ENCODE data around the gene CLOCK. TPM values are rescaled to one million over a fixed set of nuclear protein-coding genes. Genes with fewer than 3 reads are reported as not detected.

The CLOCK gene
- total RNA-seq, 1 donor from 2014 or later: 26.6 TPM

DNA sequence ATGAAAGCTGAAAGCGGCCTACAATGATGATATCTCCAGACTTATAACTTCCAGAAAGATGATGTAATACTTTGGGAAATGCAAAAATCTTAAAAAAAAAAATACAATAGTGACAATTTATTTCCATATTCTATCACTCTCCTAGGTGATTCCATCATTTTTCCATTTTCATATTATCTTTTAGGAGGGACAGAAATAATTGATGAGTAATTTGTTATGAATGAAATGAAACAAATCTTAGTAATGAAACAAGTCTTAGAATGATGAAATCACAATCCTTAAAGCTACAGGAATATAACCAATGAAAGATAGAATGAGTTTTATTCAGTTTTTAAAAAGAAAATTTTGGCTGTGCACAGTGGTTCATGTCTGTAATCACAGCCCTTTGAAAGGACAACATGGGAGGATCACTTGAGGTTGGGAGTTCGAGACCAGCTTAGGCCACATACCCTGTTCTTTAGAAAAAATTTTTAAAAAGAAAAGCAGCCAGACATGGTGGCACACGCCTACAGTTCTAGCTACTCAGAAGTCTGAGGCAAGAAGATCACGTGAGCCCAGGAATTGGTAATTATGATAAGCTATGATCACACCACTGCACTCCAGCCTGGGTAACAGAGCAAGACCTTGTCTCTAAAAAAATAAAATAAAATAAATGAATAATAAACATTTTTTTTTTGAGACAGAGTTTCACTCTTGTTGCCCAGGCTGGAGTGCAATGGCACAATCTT is 21.7 kb downstream of the CLOCK start:
- no peak for DNase-seq
- no peak for ATAC-seq
- Histone ChIP-seq H3K27me3 (ENCODE audit: low read depth) (no peaks in the 10 kb centered on the region), H3K4me1 (no peaks in the 10 kb centered on the region), H3K36me3 (no peaks in the 10 kb centered on the region), H3K9me3 (no peaks in the 10 kb centered on the region), H3K4me3 (no peak overlapping the region), H3K27ac (no peak overlapping the region)
- intact Hi-C loops (cut with DNase I): no loop called here
- TF ChIP-seq, protein P1, sequence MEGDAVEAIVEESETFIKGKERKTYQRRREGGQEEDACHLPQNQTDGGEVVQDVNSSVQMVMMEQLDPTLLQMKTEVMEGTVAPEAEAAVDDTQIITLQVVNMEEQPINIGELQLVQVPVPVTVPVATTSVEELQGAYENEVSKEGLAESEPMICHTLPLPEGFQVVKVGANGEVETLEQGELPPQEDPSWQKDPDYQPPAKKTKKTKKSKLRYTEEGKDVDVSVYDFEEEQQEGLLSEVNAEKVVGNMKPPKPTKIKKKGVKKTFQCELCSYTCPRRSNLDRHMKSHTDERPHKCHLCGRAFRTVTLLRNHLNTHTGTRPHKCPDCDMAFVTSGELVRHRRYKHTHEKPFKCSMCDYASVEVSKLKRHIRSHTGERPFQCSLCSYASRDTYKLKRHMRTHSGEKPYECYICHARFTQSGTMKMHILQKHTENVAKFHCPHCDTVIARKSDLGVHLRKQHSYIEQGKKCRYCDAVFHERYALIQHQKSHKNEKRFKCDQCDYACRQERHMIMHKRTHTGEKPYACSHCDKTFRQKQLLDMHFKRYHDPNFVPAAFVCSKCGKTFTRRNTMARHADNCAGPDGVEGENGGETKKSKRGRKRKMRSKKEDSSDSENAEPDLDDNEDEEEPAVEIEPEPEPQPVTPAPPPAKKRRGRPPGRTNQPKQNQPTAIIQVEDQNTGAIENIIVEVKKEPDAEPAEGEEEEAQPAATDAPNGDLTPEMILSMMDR (IDR thresholded peaks at IDR 0.05): no peak

DNA sequence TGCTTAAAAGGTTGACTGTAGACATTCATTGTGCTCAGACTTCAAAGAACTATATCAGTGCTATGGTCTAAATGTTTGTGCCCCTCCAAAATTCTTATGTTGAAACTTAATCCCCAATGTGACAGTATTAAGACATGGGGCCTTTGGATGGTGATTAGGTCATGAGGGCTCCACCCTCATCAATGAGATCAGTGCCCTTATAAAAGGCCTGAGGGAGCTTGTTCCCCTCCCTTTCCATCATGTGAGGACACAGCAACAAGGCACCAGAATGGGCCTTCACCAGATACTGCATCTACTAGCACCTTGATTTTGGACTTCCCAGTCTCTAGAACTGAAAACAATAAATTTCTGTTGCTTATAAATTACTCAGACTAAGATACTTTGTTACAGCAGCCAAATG is 28.3 kb downstream of the CLOCK start:
- H3K36me3 ChIP-seq: no peaks in the 10 kb centered on the region
- DNase-seq (no peak), ATAC-seq (no peak)
- TF ChIP-seq, protein P1 (IDR thresholded peaks at IDR 0.05): no peak
- H3K27ac ChIP-seq: no peak overlapping the region
- H3K9me3 ChIP-seq: no peaks in the 10 kb centered on the region
- no peaks in the 10 kb centered on the region for H3K27me3 ChIP-seq (ENCODE audit: low read depth)
- no peak overlapping the region for H3K4me3 ChIP-seq
- intact Hi-C loops (cut with DNase I): no loop called here
- H3K4me1 ChIP-seq: no peaks in the 10 kb centered on the region

DNA sequence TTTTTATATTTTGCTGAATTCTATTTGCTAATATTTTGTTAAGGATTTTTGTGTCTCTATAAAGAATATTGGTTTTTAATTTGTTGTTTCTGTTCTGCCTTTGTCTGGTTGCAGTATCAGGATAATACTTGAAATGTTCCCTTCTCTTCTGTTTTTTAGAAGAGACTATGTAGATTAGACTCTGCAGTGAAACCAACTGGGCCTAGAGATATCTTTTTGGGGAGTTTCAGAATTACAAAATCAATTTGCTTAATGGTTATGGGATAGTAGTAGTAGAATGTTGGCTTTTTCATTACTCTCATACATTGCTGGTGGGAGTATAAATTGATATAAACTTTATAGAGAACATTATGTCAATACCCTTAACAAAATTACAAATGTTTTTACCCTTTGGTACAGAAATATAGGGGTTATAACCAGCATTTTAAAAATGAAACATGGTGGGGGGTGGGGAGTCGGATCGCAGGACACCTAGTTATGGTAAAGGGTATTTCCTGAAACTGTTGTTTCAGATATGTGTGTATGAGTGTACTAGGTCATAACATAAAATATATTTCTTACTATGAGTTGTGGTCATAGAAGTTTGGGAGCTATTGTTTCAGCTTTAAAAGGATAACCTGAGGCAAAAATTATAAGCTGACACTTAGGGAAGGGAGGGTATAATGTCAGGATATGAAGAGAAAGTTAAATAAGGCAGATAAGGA is 29.0 kb downstream of the CLOCK start:
- H3K36me3 ChIP-seq: no peaks in the 10 kb centered on the region
- H3K27me3 ChIP-seq (ENCODE audit: low read depth): no peaks in the 10 kb centered on the region
- DNase-seq (no peak), ATAC-seq (no peak)
- no peaks in the 10 kb centered on the region for H3K4me1 ChIP-seq
- no peak overlapping the region for H3K4me3 ChIP-seq
- no peak overlapping the region for H3K27ac ChIP-seq
- intact Hi-C loops (cut with DNase I): no loop called here
- H3K9me3 ChIP-seq: no peaks in the 10 kb centered on the region
- TF ChIP-seq, protein P1 (IDR thresholded peaks at IDR 0.05): no peak

DNA sequence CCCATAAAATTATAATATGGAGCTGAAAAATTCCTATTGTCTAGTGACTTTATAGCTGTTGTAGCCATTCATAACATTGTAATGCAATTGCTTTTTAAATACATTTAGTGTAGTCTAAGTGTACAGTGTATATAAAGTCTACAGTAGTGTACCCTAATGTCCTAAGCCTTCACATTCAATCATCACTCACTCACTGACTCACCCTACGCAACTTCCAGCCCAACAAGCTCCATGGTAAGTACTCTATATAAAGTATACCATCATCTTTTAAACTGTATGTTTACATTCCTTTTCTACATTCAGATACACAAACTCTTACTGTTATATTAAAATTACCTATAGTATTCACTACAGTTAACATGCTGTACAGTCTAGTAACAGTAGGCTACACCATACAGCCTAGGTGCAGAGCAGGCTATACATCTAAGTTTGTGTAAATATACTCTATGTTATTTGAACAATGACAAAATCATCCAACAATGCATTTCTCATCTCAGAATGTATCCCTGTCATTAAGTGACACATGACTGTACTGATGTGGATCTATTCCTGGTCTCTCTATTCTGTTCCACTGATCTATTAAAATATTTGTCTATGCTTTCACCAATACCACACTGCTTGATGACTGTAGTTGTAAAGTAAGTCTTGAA is 33.7 kb downstream of the CLOCK start:
- no peak overlapping the region for H3K27ac ChIP-seq
- no peak for ATAC-seq

DNA sequence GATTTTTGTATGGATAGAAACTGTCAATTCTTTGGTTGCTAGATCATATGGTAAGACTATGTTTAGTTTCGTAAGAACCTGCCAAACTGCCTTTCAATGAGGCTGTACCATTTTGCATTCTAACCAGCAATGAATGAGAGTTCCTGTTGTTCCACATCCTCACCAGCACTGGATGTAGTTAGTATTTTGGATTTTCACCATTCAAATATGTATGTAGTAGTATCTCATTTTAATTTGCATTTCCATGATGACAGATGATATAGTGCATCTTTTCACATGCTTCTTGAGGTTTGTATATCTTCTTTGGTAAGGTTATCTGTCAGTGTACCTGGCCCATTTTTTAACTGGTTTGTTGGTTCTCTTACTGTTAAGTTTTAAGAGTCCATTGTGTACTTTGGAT is 34.6 kb downstream of the CLOCK start:
- intact Hi-C loops (cut with DNase I): no loop called here
- H3K4me3 ChIP-seq: no peak overlapping the region
- H3K9me3 ChIP-seq: no peaks in the 10 kb centered on the region
- TF ChIP-seq, protein P1 (IDR thresholded peaks at IDR 0.05): no peak
- no peak for DNase-seq
- no peak for ATAC-seq
- H3K36me3 ChIP-seq: peaks cover 13% of the 10 kb centered on the region
- H3K27me3 ChIP-seq (ENCODE audit: low read depth): no peaks in the 10 kb centered on the region
- H3K27ac ChIP-seq: no peak overlapping the region
- H3K4me1 ChIP-seq: no peaks in the 10 kb centered on the region

More for the DNA sequence above, 33.7 kb downstream of the CLOCK start:
- TF ChIP-seq, protein P1 (IDR thresholded peaks at IDR 0.05): no peak
- Histone ChIP-seq H3K36me3 (peaks cover 7% of the 10 kb centered on the region), H3K27me3 (ENCODE audit: low read depth) (no peaks in the 10 kb centered on the region), H3K4me3 (no peak overlapping the region), H3K9me3 (no peaks in the 10 kb centered on the region), H3K4me1 (no peaks in the 10 kb centered on the region)
- intact Hi-C loops (cut with DNase I): no loop called here
- DNase-seq: no peak
